Cardiac fibroblast (primary cell): Measurements from ENCODE around the gene HSPB6.

Experiments
- DNase-seq, 2 donors: peaks; one replicate each; pipeline versions ENCODE4 v3.0.0 to v3.0.0-alpha.2; 2010; ENCODE audit warnings: low read depth in 2 of 2
- H3K4me3 ChIP-seq, 2 donors: replicated peaks in 1 of 2; 1 replicate in 1 of 2; 2 replicates in 1 of 2; pipeline ENCODE4 v1.5.1; 2011; ENCODE audit warnings: low read depth in 2 of 2, low read length in 2 of 2, mild to moderate bottlenecking in 2 of 2, moderate library complexity in 1 of 2
- TF ChIP-seq, protein P1 (sequence below): IDR thresholded peaks from one replicate; pipeline ENCODE4 v1.5.1; 2011; ENCODE audit warnings: low read depth, mild to moderate bottlenecking, low read length, inconsistent platforms

The HSPB6 gene

GRCh38 chr19:35733180-35734125 lies 23.4 kb downstream of the HSPB6 start:
- no peak overlapping the region for H3K4me3 ChIP-seq
- DNase-seq = no peak
- TF ChIP-seq, protein P1, sequence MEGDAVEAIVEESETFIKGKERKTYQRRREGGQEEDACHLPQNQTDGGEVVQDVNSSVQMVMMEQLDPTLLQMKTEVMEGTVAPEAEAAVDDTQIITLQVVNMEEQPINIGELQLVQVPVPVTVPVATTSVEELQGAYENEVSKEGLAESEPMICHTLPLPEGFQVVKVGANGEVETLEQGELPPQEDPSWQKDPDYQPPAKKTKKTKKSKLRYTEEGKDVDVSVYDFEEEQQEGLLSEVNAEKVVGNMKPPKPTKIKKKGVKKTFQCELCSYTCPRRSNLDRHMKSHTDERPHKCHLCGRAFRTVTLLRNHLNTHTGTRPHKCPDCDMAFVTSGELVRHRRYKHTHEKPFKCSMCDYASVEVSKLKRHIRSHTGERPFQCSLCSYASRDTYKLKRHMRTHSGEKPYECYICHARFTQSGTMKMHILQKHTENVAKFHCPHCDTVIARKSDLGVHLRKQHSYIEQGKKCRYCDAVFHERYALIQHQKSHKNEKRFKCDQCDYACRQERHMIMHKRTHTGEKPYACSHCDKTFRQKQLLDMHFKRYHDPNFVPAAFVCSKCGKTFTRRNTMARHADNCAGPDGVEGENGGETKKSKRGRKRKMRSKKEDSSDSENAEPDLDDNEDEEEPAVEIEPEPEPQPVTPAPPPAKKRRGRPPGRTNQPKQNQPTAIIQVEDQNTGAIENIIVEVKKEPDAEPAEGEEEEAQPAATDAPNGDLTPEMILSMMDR = no peak

DNA sequence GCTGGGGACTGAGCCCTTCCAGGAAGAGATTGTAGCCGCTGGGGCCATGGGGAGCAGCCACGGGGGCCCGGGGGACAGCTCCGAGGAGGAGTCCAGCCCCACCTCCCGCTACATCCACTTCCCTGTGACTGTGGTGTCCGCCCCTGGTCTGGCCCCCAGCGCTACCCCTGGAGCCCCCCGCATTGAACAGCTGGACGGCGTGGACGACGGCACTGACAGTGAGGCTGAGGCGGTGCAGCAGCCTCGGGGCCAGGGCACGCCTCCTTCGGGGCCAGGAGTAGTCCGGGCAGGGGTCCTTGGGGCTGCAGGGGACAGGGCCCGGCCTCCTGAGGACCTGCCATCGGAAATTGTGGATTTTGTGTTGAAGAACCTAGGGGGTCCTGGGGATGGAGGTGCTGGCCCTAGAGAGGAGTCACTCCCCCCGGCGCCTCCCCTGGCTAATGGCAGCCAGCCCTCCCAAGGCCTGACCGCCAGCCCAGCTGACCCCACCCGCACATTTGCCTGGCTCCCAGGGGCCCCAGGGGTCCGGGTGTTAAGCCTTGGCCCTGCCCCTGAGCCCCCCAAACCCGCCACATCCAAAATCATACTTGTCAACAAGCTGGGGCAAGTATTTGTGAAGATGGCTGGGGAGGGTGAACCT lies 24.2 kb downstream of the HSPB6 start:
- no peak for DNase-seq
- TF ChIP-seq, protein P1 = no peak

DNA sequence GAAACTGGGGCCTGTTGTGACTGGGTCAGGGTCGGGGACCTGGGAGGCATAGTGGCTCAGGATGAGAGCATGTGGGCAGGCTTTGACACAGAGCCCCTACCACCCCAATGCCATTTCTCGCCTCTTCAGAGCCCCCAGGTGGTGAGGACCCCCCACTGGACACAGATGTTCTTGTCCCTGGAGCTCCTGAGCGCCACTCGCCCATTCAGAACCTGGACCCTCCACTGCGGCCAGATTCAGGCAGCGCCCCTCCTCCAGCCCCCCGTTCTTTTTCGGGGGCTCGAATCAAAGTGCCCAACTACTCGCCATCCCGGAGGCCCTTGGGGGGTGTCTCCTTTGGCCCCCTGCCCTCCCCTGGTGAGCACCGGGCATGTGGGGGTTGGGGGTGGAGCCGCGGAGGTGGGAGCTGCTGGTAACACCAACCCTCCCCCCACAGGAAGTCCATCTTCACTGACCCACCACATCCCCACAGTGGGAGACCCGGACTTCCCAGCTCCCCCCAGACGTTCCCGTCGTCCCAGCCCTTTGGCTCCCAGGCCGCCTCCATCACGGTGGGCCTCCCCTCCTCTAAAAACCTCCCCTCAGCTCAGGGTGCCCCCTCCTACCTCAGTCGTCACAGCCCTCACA lies 24.9 kb downstream of the HSPB6 start:
- TF ChIP-seq, protein P1 = no peak
- no peak overlapping the region for H3K4me3 ChIP-seq

More for the DNA sequence above, 24.2 kb downstream of the HSPB6 start:
- no peak overlapping the region for H3K4me3 ChIP-seq

DNA sequence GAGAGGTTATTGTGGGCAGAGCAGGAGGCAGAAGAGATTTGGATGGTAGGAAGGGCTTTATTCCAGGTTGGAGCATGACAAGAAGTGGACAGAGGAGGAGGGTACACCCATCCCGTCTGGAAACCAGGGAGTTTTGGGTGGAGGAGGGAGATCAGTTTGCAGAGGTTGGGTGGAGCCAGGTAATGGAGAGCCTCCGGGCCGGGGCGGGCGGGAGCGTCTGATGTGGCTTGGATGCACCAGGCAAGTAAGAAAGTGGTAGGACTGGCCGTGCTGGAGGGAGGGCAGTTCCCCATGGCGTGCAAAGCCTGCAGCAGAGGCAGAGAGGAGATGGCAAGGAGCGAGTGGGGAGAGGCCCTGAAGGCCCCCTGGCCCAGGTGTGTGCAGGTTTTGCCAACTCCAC lies 25.5 kb downstream of the HSPB6 start:
- no peak for DNase-seq
- no peak overlapping the region for H3K4me3 ChIP-seq
- TF ChIP-seq, protein P1 = no peak

More for the DNA sequence above, 24.9 kb downstream of the HSPB6 start:
- no peak for DNase-seq

- no peak for DNase-seq
- H3K4me3 ChIP-seq = no peak overlapping the region
These were observed 26.5 kb downstream of the HSPB6 start for GRCh38 chr19:35730326-35730725.

GRCh38 chr19:35729763-35730162 lies 27.1 kb downstream of the HSPB6 start:
- H3K4me3 ChIP-seq = no peak overlapping the region
- no peak for DNase-seq
- TF ChIP-seq, protein P1 = no peak

More at GRCh38 chr19:35730326-35730725, 26.5 kb downstream of the HSPB6 start:
- TF ChIP-seq, protein P1 = no peak
